ENCODE results near the gene FBXO46. TPM values are rescaled to one million over a fixed set of nuclear protein-coding genes. Genes with fewer than 3 reads are reported as not detected.

Gene FBXO46
- total and polyA plus RNA-seq, 10 of the 15 experiments (the other 5 are each of a cell fraction or from before 2014, with no cell fraction given): 2.5 to 61.5 (median 13.7) TPM

GRCh38 chr19:45753548-45753947, 22.9 kb upstream of the FBXO46 start:
- H2AFZ ChIP-seq (ENCODE audit: control insufficient read depth, low read depth, low read length): no peak overlapping the region
- ChIA-PET RAD21 (ENCODE audit: unreplicated experiment) (interaction anchor here (0.6 to 2.8 kb wide), 3 partner anchors 16 to 133 kb away, joined by 3 to 9 read pairs (median 3); partner anchors contain the start of genes IRF2BP1 and SIX5), POLR2A (interaction anchor here (0.6 to 1.0 kb wide), 3 partner anchors 14 to 39 kb away, joined by 3 to 7 read pairs (median 3); no protein-coding TSS in a partner anchor), CTCF (interaction anchor here (0.7 to 3.0 kb wide), 7 partner anchors 9 to 52 kb away, joined by 3 to 17 read pairs (median 6); partner anchors contain the start of genes FBXO46 and SIX5), SMC1A (ENCODE audit: uncharacterized antibody, unreplicated experiment) (interaction anchor here (1.1 kb wide), 1 partner anchor 36 kb away, joined by 4 read pairs; no protein-coding TSS in a partner anchor)
- no peaks in the 10 kb centered on the region for H3K27me3 ChIP-seq (replicated peaks in 1 of 2; ENCODE audit: control insufficient read depth in 2 of 2, insufficient read depth in 2 of 2, low read length in 1 of 2)
- H3K4me3 ChIP-seq: no peak overlapping the region
- no peak overlapping the region for H3K27ac ChIP-seq (ENCODE audit: control insufficient read depth, insufficient read depth)
- H3K4me2 ChIP-seq (ENCODE audit: control insufficient read depth, insufficient read depth): no peak overlapping the region
- DNase-seq (ENCODE audit: low read depth, low spot score): no peak
- H3K36me3 ChIP-seq (ENCODE audit: control insufficient read depth in 2 of 2, insufficient read depth in 2 of 2, low read length in 1 of 2): no peaks in the 10 kb centered on the region
- BruUV-seq (replicated peaks): no TSS peak
- TF ChIP-seq REST (IDR thresholded peaks at IDR 0.05; ENCODE audit: low read depth, low read length) (no peak), EZH2 (IDR thresholded peaks at IDR 0.05; ENCODE audit: borderline replicate concordance, control insufficient read depth, low read depth, low read length) (no peak), SMC3 (IDR thresholded peaks at IDR 0.05; ENCODE audit: borderline replicate concordance, low read length) (no peak), PAX5 (IDR thresholded peaks at IDR 0.05; ENCODE audit: borderline replicate concordance, low read depth, low read length) (no peak), E2F4 (IDR thresholded peaks at IDR 0.05; ENCODE audit: low read depth, low read length) (no peak), CTCF (IDR thresholded peaks at IDR 0.05 in 2 of 3, conservative IDR thresholded peaks at IDR 0.05 in 1 of 3; ENCODE audit: control insufficient read depth in 2 of 3, extremely low read depth in 1 of 3, insufficient read depth in 1 of 3, low read depth in 3 of 3, low read length in 3 of 3) (0 out of 6 replicates have a peak, but pooled peaks of 2 of the 3 experiments have one; percentile 8 to 11)
- TF ChIP-seq, protein P1, sequence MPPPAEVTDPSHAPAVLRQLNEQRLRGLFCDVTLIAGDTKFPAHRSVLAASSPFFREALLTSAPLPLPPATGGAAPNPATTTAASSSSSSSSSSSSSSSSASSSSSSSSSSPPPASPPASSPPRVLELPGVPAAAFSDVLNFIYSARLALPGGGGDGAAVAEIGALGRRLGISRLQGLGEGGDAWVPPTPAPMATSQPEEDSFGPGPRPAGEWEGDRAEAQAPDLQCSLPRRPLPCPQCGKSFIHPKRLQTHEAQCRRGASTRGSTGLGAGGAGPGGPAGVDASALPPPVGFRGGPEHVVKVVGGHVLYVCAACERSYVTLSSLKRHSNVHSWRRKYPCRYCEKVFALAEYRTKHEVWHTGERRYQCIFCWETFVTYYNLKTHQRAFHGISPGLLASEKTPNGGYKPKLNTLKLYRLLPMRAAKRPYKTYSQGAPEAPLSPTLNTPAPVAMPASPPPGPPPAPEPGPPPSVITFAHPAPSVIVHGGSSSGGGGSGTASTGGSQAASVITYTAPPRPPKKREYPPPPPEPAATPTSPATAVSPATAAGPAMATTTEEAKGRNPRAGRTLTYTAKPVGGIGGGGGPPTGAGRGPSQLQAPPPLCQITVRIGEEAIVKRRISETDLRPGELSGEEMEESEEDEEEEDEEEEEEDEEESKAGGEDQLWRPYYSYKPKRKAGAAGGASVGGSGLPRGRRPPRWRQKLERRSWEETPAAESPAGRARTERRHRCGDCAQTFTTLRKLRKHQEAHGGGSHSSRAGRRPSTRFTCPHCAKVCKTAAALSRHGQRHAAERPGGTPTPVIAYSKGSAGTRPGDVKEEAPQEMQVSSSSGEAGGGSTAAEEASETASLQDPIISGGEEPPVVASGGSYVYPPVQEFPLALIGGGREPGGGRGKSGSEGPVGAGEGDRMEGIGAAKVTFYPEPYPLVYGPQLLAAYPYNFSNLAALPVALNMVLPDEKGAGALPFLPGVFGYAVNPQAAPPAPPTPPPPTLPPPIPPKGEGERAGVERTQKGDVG (CRISPR knock-in tag; IDR thresholded peaks at IDR 0.05): no peak
- intact Hi-C loops (cut with micrococcal nuclease; ENCODE audit: unreplicated experiment): no loop called here
- FAIRE-seq: no peak
- 18% methylated on average over 6 of the region's 6 CpGs for WGBS (ENCODE audit: insufficient coverage, insufficient replicate concordance, low lambda C conversion rate, missing lambda C conversion rate)
- no peaks in the 10 kb centered on the region for H3K79me2 ChIP-seq (ENCODE audit: control insufficient read depth, insufficient read depth, low read length)
- H4K20me1 ChIP-seq (ENCODE audit: control insufficient read depth, insufficient read depth): no peaks in the 10 kb centered on the region
- no peak overlapping the region for H3K9ac ChIP-seq (ENCODE audit: control insufficient read depth, insufficient read depth, low read length)
- no peaks in the 10 kb centered on the region for H3K9me3 ChIP-seq (replicated peaks; ENCODE audit: control insufficient read depth, insufficient read depth, low read length)
- ATAC-seq: peak; percentile 75
- in situ Hi-C loops (cut with MboI): no loop called here
- no peaks in the 10 kb centered on the region for H3K4me1 ChIP-seq (ENCODE audit: control insufficient read depth, insufficient read depth, low read length)
